Measurements from ENCODE around the gene GSTM5. TPM values are rescaled to one million over a fixed set of nuclear protein-coding genes. Genes with fewer than 3 reads are reported as not detected.
"Not testable (repeated sequence)": the region's sequence is repeated elsewhere in the genome, so short reads cannot be mapped to it uniquely, and the experiment has no call there.

Gene GSTM5
- total RNA-seq, 1 experiment from 2014 or later, result not detected

DNA sequence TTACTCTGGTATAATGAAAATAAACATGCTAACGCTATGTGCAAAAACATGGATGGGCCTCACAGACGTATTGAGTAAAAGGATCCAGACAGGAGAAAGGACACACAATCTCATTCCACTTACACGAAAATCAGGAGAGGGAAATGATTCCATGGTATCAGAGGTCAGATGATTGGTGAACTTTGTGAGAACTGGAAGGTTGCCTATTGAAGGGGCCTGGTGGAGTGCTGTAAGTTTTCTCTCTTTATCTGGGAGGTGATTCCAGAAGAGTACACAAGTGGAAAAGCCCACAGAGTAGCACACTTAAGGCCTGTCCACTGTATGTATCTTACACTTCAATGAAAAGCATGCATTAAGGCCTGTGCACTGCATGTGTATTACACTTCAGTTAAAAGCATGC lies 34.6 kb upstream of the GSTM5 start:
- intact Hi-C loops (cut with micrococcal nuclease), result no loop called here
- no peak for DNase-seq (ENCODE audit: unreplicated experiment)
- Mint-ChIP-seq H3K27ac (ENCODE audit: low read depth, unreplicated experiment) (no peak overlapping the region), H3K4me1 (ENCODE audit: insufficient read depth, unreplicated experiment) (no peaks in the 10 kb centered on the region), H3K36me3 (ENCODE audit: insufficient read depth, unreplicated experiment) (no peaks in the 10 kb centered on the region), H3K9me3 (ENCODE audit: unreplicated experiment) (no peaks in the 10 kb centered on the region), H3K4me3 (ENCODE audit: unreplicated experiment) (no peak overlapping the region), H3K27me3 (ENCODE audit: insufficient read depth, unreplicated experiment) (no peaks in the 10 kb centered on the region)
- no TSS peak for BruUV-seq (replicated peaks)
- TF ChIP-seq, protein P1, sequence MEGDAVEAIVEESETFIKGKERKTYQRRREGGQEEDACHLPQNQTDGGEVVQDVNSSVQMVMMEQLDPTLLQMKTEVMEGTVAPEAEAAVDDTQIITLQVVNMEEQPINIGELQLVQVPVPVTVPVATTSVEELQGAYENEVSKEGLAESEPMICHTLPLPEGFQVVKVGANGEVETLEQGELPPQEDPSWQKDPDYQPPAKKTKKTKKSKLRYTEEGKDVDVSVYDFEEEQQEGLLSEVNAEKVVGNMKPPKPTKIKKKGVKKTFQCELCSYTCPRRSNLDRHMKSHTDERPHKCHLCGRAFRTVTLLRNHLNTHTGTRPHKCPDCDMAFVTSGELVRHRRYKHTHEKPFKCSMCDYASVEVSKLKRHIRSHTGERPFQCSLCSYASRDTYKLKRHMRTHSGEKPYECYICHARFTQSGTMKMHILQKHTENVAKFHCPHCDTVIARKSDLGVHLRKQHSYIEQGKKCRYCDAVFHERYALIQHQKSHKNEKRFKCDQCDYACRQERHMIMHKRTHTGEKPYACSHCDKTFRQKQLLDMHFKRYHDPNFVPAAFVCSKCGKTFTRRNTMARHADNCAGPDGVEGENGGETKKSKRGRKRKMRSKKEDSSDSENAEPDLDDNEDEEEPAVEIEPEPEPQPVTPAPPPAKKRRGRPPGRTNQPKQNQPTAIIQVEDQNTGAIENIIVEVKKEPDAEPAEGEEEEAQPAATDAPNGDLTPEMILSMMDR (IDR thresholded peaks at IDR 0.05; ENCODE audit: unreplicated experiment), result no peak
- ChIA-PET POLR2A (no interaction called here), CTCF (interaction anchor here (0.6 kb wide), 1 partner anchor 251 kb away, joined by 4 read pairs; no protein-coding TSS in a partner anchor)

DNA sequence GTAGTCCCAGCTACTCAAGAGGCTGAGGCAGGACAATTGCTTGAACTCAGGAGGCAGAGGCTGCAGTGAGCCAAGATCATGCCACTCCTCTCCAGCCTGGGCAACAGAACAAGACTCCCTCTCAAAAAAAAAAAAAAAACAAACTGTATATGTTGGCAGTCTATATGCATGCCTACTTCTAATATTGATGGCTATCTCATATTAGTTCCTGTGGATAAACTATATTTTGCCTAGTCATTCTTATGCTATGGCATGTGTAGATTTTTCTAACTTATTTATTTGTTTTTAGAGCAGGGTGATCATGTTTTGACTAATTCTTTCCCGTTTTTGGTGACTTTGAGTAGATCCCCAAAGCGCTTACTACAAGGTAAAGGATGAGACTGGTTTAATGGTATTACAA lies 33.4 kb upstream of the GSTM5 start:
- intact Hi-C loops (cut with micrococcal nuclease); DNase-seq (ENCODE audit: unreplicated experiment); BruUV-seq (replicated peaks); CTCF ChIA-PET; H3K36me3 Mint-ChIP-seq (ENCODE audit: insufficient read depth, unreplicated experiment); H3K9me3 Mint-ChIP-seq (ENCODE audit: unreplicated experiment); H3K27ac Mint-ChIP-seq (ENCODE audit: low read depth, unreplicated experiment); H3K4me1 Mint-ChIP-seq (ENCODE audit: insufficient read depth, unreplicated experiment); H3K27me3 Mint-ChIP-seq (ENCODE audit: insufficient read depth, unreplicated experiment); H3K4me3 Mint-ChIP-seq (ENCODE audit: unreplicated experiment): not testable (repeated sequence)
- POLR2A ChIA-PET, result interaction anchor here (1.0 kb wide), 1 partner anchor 40 kb away, joined by 3 read pairs; no protein-coding TSS in a partner anchor

DNA sequence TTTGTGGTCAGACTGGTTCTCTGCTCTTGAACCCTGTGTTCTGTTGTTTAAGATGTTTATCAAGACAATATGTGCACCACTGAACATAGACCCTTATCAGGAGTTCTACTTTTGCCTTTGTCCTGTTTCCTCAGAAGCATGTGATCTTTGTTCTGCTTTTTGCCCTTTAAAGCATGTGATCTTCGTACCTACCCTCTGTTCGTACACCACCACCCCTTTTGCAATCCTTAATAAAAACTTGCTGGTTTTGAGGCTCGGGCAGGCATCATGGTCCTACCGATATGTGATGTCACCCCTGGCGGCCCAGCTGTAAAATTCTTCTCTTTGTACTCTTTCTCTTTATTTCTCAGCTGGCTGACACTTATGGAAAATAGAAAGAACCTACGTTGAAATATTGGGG lies 27.3 kb upstream of the GSTM5 start:
- H3K4me3 Mint-ChIP-seq (ENCODE audit: unreplicated experiment); H3K27me3 Mint-ChIP-seq (ENCODE audit: insufficient read depth, unreplicated experiment); H3K36me3 Mint-ChIP-seq (ENCODE audit: insufficient read depth, unreplicated experiment); POLR2A ChIA-PET; H3K27ac Mint-ChIP-seq (ENCODE audit: low read depth, unreplicated experiment); DNase-seq (ENCODE audit: unreplicated experiment); H3K4me1 Mint-ChIP-seq (ENCODE audit: insufficient read depth, unreplicated experiment); BruUV-seq (replicated peaks); CTCF ChIA-PET; intact Hi-C loops (cut with micrococcal nuclease); H3K9me3 Mint-ChIP-seq (ENCODE audit: unreplicated experiment): not testable (repeated sequence)

GRCh38 chr1:109685399-109685798 lies 26.7 kb upstream of the GSTM5 start:
- H3K27me3 Mint-ChIP-seq (ENCODE audit: insufficient read depth, unreplicated experiment); DNase-seq (ENCODE audit: unreplicated experiment); H3K27ac Mint-ChIP-seq (ENCODE audit: low read depth, unreplicated experiment); intact Hi-C loops (cut with micrococcal nuclease); POLR2A ChIA-PET; H3K9me3 Mint-ChIP-seq (ENCODE audit: unreplicated experiment); H3K4me1 Mint-ChIP-seq (ENCODE audit: insufficient read depth, unreplicated experiment); BruUV-seq (replicated peaks); H3K4me3 Mint-ChIP-seq (ENCODE audit: unreplicated experiment); H3K36me3 Mint-ChIP-seq (ENCODE audit: insufficient read depth, unreplicated experiment); CTCF ChIA-PET: not testable (repeated sequence)

- POLR2A ChIA-PET; H3K36me3 Mint-ChIP-seq (ENCODE audit: insufficient read depth, unreplicated experiment); DNase-seq (ENCODE audit: unreplicated experiment); H3K27me3 Mint-ChIP-seq (ENCODE audit: insufficient read depth, unreplicated experiment); H3K4me1 Mint-ChIP-seq (ENCODE audit: insufficient read depth, unreplicated experiment); intact Hi-C loops (cut with micrococcal nuclease); H3K9me3 Mint-ChIP-seq (ENCODE audit: unreplicated experiment); H3K4me3 Mint-ChIP-seq (ENCODE audit: unreplicated experiment); BruUV-seq (replicated peaks); CTCF ChIA-PET; H3K27ac Mint-ChIP-seq (ENCODE audit: low read depth, unreplicated experiment): not testable (repeated sequence)
Measured at GRCh38 chr1:109685890-109686289, 26.2 kb upstream of the GSTM5 start.

DNA sequence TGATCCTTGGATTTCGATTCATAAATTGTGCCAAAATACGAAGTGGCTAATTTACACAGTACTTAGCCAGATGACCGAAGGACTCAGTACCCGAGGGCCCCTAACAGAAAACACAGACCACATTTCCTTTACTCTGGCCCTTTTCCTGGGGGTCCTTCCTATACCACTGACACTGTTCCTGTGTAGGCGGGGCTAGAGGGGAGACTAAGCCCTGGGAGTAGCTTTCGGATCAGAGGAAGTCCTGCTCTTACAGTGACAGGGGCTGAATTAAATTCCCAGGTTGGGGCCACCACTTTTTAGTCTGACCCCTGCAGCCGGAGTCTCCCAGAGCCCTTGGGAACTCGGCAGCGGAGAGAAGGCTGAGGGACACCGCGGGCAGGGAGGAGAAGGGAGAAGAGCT lies 24.9 kb upstream of the GSTM5 start:
- H3K4me3 Mint-ChIP-seq (ENCODE audit: unreplicated experiment); H3K27me3 Mint-ChIP-seq (ENCODE audit: insufficient read depth, unreplicated experiment); POLR2A ChIA-PET; intact Hi-C loops (cut with micrococcal nuclease); CTCF ChIA-PET; H3K27ac Mint-ChIP-seq (ENCODE audit: low read depth, unreplicated experiment); H3K36me3 Mint-ChIP-seq (ENCODE audit: insufficient read depth, unreplicated experiment); H3K4me1 Mint-ChIP-seq (ENCODE audit: insufficient read depth, unreplicated experiment); H3K9me3 Mint-ChIP-seq (ENCODE audit: unreplicated experiment); BruUV-seq (replicated peaks); DNase-seq (ENCODE audit: unreplicated experiment): not testable (repeated sequence)
